H1 (cell line): ENCODE data around the gene CCDC137.

Source experiments
- CBX8 ChIP-seq: fragments of 300-800, 300-1000 bp; sonication (generic); IDR thresholded peaks from 2 replicates; pipeline ENCODE4 v1.7.1; 2016; ENCODE audit warnings: low read depth, low read length, borderline replicate concordance
- CHD2 ChIP-seq: IDR thresholded peaks from 2 replicates; pipeline ENCODE4 v1.6.1; 2012; ENCODE audit warnings: low read length, improper control_type of control experiment
- JUND ChIP-seq: IDR thresholded peaks from 2 replicates; pipeline ENCODE4 v1.6.1; 2011; ENCODE audit warnings: mild to moderate bottlenecking, improper control_type of control experiment, low read length
- KDM1A ChIP-seq: fragments of 200-600, 300-600 bp; sonication (generic); IDR thresholded peaks from 2 replicates; pipeline ENCODE4 v1.7.1; 2016; ENCODE audit warnings: mild to moderate bottlenecking, low read length, borderline replicate concordance
- POLR2A ChIP-seq, 2 experiments: IDR thresholded peaks; 1 replicate in 1 of 2; 2 replicates in 1 of 2; pipeline ENCODE4 v1.6.1; 2011; ENCODE audit warnings: low read depth in 2 of 2, low read length in 2 of 2, mild to moderate bottlenecking in 2 of 2; ENCODE audit errors: control extremely low read depth in 1 of 2
- POLR2AphosphoS5 ChIP-seq: IDR thresholded peaks from 2 replicates; pipeline ENCODE4 v1.6.1; 2011; ENCODE audit warnings: low read depth, low read length
- RAD21 ChIP-seq, 2 experiments: IDR thresholded peaks in 1 of 2; conservative IDR thresholded peaks in 1 of 2; 2 replicates each; pipeline ENCODE4 v1.6.1; 2011; ENCODE audit warnings: low read depth in 2 of 2, low read length in 2 of 2, improper control_type of control experiment in 1 of 2, inconsistent platforms in 1 of 2, mild to moderate bottlenecking in 1 of 2, moderate library complexity in 1 of 2
- SIX5 ChIP-seq: IDR thresholded peaks from 2 replicates; pipeline ENCODE4 v1.6.1; 2011; ENCODE audit warnings: mild to moderate bottlenecking, low read depth, low read length
- TBP ChIP-seq: IDR thresholded peaks from 2 replicates; pipeline ENCODE4 v1.6.1; 2011; ENCODE audit warnings: low read depth, low read length, improper control_type of control experiment
- TCF12 ChIP-seq: IDR thresholded peaks from 2 replicates; pipeline ENCODE4 v1.6.1; 2011; ENCODE audit warnings: low read depth, mild to moderate bottlenecking, low read length
- ZNF274 ChIP-seq: IDR thresholded peaks from 2 replicates; pipeline ENCODE4 v1.7.0; 2012; ENCODE audit warnings: low read length, borderline replicate concordance; ENCODE audit errors: extremely low read depth
- TF ChIP-seq, protein P1 (sequence below), 3 experiments: IDR thresholded peaks; 1 replicate in 2 of 3; 2 replicates in 1 of 3; pipeline versions ENCODE4 v1.5.1 to v1.6.1; 2011; ENCODE audit warnings: low read length in 3 of 3, mild to moderate bottlenecking in 3 of 3, inconsistent platforms in 2 of 3, low read depth in 1 of 3, moderate library complexity in 1 of 3; ENCODE audit not compliant: insufficient read depth in 1 of 3; ENCODE audit errors: control extremely low read depth in 1 of 3

DNA sequence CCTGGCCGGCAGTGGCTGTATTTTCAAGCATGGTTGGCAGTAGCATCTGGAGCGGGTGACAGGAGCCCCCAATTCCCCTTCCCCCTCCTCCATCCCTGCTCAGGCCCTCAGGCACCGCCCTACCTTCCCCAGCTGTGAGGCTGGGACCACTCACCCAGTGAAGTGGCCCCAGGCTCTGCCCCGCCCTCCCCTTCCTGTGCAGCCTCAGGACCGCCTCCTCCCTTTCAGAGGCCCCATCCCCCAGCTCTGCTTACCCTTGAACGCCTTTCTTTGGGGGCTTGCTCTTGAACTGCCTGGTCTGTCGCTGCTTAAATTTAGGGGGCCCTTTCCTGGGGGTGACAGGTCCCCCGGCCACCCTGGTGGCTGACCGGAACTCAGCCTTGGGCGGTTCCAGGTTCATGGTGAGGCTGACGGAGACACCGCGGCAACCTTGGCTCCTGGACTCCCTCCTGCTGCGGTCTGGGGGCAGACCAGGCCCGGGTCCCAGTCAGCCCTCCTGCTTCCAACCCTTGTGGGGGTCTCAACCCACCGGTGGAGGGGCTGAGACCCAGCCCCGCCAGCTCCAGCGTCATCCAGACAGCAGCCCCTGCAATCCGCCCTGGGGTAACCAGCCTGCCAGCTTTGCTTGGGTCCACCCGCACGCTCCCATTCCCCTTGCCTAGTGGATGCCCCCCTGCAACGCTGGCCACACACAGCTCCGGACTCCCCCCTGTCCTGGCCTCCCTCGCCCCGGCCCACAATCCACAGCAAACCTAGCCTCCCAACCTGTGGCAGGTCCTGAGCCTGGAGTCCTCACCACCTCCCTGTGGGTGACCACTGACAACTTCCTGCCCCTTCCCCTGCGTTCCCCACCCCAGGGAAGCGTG lies 13.4 kb upstream of the CCDC137 start:
- no peak for TF ChIP-seq CBX8
- TF ChIP-seq CHD2 = no peak
- TF ChIP-seq ZNF274 = no peak
- TF ChIP-seq TBP = no peak
- TF ChIP-seq POLR2AphosphoS5 = no peak
- TF ChIP-seq, protein P1, sequence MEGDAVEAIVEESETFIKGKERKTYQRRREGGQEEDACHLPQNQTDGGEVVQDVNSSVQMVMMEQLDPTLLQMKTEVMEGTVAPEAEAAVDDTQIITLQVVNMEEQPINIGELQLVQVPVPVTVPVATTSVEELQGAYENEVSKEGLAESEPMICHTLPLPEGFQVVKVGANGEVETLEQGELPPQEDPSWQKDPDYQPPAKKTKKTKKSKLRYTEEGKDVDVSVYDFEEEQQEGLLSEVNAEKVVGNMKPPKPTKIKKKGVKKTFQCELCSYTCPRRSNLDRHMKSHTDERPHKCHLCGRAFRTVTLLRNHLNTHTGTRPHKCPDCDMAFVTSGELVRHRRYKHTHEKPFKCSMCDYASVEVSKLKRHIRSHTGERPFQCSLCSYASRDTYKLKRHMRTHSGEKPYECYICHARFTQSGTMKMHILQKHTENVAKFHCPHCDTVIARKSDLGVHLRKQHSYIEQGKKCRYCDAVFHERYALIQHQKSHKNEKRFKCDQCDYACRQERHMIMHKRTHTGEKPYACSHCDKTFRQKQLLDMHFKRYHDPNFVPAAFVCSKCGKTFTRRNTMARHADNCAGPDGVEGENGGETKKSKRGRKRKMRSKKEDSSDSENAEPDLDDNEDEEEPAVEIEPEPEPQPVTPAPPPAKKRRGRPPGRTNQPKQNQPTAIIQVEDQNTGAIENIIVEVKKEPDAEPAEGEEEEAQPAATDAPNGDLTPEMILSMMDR (IDR thresholded peaks at IDR 0.05; ENCODE audit: control extremely low read depth in 1 of 3, insufficient read depth in 1 of 3, low read depth in 1 of 3, low read length in 3 of 3) = no peak; a peak in 1 of 4 replicates
- no peak for TF ChIP-seq POLR2A (IDR thresholded peaks at IDR 0.05; ENCODE audit: control extremely low read depth in 1 of 2, low read depth in 2 of 2, low read length in 2 of 2)
- TF ChIP-seq RAD21 (IDR thresholded peaks at IDR 0.05 in 1 of 2, conservative IDR thresholded peaks at IDR 0.05 in 1 of 2; ENCODE audit: low read depth in 2 of 2, low read length in 2 of 2) = no peak
- no peak for TF ChIP-seq JUND
- TF ChIP-seq KDM1A = no peak
- TF ChIP-seq SIX5 = no peak
- no peak for TF ChIP-seq TCF12
